Measurements from ENCODE around the gene SFTPA2.
"Not testable (repeated sequence)": the region's sequence is repeated elsewhere in the genome, so short reads cannot be mapped to it uniquely, and the experiment has no call there.

DNA sequence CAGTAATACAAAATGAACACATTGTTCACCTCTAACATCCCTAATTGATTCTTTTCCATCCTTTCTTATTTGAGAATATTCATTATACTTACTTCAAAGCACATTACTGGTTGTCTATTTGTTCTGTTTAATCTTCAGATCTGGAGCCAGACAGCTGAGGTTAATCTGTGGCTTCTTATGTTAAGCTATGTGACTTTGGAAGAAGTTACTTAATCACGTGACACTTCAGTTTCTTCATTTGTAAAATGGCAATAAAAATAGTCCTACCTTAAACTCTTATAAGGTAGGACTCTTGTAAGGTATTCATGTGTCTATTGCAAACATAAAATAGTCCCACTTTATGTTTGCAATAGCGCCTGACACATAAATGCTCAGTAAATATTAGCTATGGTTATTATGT, 13.1 kb downstream of the SFTPA2 start:
- TF ChIP-seq ZNF425 (CRISPR knock-in tag; conservative IDR thresholded peaks at IDR 0.05); ZNF317 (CRISPR knock-in tag; IDR thresholded peaks at IDR 0.05; ENCODE audit: borderline replicate concordance, low read depth); NR2C2 (CRISPR knock-in tag; IDR thresholded peaks at IDR 0.05); CTCF (IDR thresholded peaks at IDR 0.05); JUN (CRISPR knock-in tag; IDR thresholded peaks at IDR 0.05); SMAD3 (CRISPR knock-in tag; IDR thresholded peaks at IDR 0.05; ENCODE audit: borderline replicate concordance); ETV6 (CRISPR knock-in tag; IDR thresholded peaks at IDR 0.05); ZNF263 (CRISPR knock-in tag; IDR thresholded peaks at IDR 0.05; ENCODE audit: low read depth): not testable (repeated sequence)
- TF ChIP-seq, protein P1, sequence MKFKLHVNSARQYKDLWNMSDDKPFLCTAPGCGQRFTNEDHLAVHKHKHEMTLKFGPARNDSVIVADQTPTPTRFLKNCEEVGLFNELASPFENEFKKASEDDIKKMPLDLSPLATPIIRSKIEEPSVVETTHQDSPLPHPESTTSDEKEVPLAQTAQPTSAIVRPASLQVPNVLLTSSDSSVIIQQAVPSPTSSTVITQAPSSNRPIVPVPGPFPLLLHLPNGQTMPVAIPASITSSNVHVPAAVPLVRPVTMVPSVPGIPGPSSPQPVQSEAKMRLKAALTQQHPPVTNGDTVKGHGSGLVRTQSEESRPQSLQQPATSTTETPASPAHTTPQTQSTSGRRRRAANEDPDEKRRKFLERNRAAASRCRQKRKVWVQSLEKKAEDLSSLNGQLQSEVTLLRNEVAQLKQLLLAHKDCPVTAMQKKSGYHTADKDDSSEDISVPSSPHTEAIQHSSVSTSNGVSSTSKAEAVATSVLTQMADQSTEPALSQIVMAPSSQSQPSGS (CRISPR knock-in tag; IDR thresholded peaks at IDR 0.05; ENCODE audit: borderline replicate concordance, low read depth), result not testable (repeated sequence)
- TF ChIP-seq, protein P2, sequence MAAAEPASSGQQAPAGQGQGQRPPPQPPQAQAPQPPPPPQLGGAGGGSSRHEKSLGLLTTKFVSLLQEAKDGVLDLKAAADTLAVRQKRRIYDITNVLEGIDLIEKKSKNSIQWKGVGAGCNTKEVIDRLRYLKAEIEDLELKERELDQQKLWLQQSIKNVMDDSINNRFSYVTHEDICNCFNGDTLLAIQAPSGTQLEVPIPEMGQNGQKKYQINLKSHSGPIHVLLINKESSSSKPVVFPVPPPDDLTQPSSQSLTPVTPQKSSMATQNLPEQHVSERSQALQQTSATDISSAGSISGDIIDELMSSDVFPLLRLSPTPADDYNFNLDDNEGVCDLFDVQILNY (CRISPR knock-in tag; IDR thresholded peaks at IDR 0.05), result not testable (repeated sequence)
